ENCODE data around the gene FILIP1L. TPM values are rescaled to one million over a fixed set of nuclear protein-coding genes. Genes with fewer than 3 reads are reported as not detected.

The FILIP1L gene
- total RNA-seq, 1 donor from 2014 or later = 33.4 TPM

GRCh38 chr3:99934975-99935797, 179.1 kb downstream of the FILIP1L start:
- no peak overlapping the region for H3K4me3 ChIP-seq (ENCODE audit: low read depth, low read length)
- DNase-seq (ENCODE audit: low read depth) = no peak
- no peak for TF ChIP-seq CTCF (conservative IDR thresholded peaks at IDR 0.05; ENCODE audit: low read depth, low read length)

GRCh38 chr3:99933971-99934750, 180.1 kb downstream of the FILIP1L start:
- no peak for DNase-seq (ENCODE audit: low read depth)
- H3K4me3 ChIP-seq (ENCODE audit: low read depth, low read length) = no peak overlapping the region
- TF ChIP-seq CTCF (conservative IDR thresholded peaks at IDR 0.05; ENCODE audit: low read depth, low read length) = no peak

- no peak for DNase-seq (ENCODE audit: low read depth)
- no peak overlapping the region for H3K4me3 ChIP-seq (ENCODE audit: low read depth, low read length)
- no peak for TF ChIP-seq CTCF (conservative IDR thresholded peaks at IDR 0.05; ENCODE audit: low read depth, low read length)
These were observed 183.2 kb downstream of the FILIP1L start for GRCh38 chr3:99931059-99931458.

GRCh38 chr3:99929745-99930139, 184.6 kb downstream of the FILIP1L start:
- no peak for DNase-seq (ENCODE audit: low read depth)
- H3K4me3 ChIP-seq (ENCODE audit: low read depth, low read length) = no peak overlapping the region
- no peak for TF ChIP-seq CTCF (conservative IDR thresholded peaks at IDR 0.05; ENCODE audit: low read depth, low read length)

- no peak overlapping the region for H3K4me3 ChIP-seq (ENCODE audit: low read depth, low read length)
- no peak for DNase-seq (ENCODE audit: low read depth)
- TF ChIP-seq CTCF (conservative IDR thresholded peaks at IDR 0.05; ENCODE audit: low read depth, low read length) = no peak
These were observed 185.2 kb downstream of the FILIP1L start for GRCh38 chr3:99928771-99929744.

- no peak for TF ChIP-seq CTCF (conservative IDR thresholded peaks at IDR 0.05; ENCODE audit: low read depth, low read length)
- no peak for DNase-seq (ENCODE audit: low read depth)
- no peak overlapping the region for H3K4me3 ChIP-seq (ENCODE audit: low read depth, low read length)
These were observed 186.4 kb downstream of the FILIP1L start for GRCh38 chr3:99927671-99928457.
